HG03521 (cell line): ENCODE results near the gene FGF22.
"Not testable (repeated sequence)": the region's sequence is repeated elsewhere in the genome, so short reads cannot be mapped to it uniquely, and the experiment has no call there.

ENCODE experiments used
- ATAC-seq: cut with Tn5 transposase; IDR thresholded peaks from one replicate; pipeline ENCODE4 v1.9.1; 2021; ENCODE audit warnings: mild to moderate bottlenecking, moderate library complexity; ENCODE audit not compliant: unreplicated experiment

The FGF22 gene

GRCh38 chr19:656751-657559 lies 17.3 kb downstream of the FGF22 start:
- ATAC-seq: no peak

GRCh38 chr19:657611-658010 lies 17.9 kb downstream of the FGF22 start:
- ATAC-seq: no peak

GRCh38 chr19:658059-658839 lies 18.6 kb downstream of the FGF22 start:
- ATAC-seq: no peak

GRCh38 chr19:658916-659839 lies 19.5 kb downstream of the FGF22 start:
- ATAC-seq: no peak

- ATAC-seq: no peak
These were observed 21.2 kb downstream of the FGF22 start for GRCh38 chr19:660793-661426.

GRCh38 chr19:661427-662196 lies 21.9 kb downstream of the FGF22 start:
- ATAC-seq: no peak

GRCh38 chr19:662207-662961 lies 22.7 kb downstream of the FGF22 start:
- peak; percentile 6 for ATAC-seq

- peak; percentile 74 for ATAC-seq
These were observed 23.4 kb downstream of the FGF22 start, which contains the start of gene RNF126 for GRCh38 chr19:662962-663681. RNF126 (minus strand) TSS chr19:663214; CDS start chr19:663121, 93 bp downstream.

GRCh38 chr19:663682-664117 lies 24.0 kb downstream of the FGF22 start:
- ATAC-seq: no peak

- ATAC-seq: no peak
These were observed 25.3 kb downstream of the FGF22 start for GRCh38 chr19:664913-665443.

- not testable (repeated sequence) for ATAC-seq
These were observed 27.4 kb downstream of the FGF22 start for GRCh38 chr19:666985-667573.

GRCh38 chr19:668675-669434 lies 29.2 kb downstream of the FGF22 start:
- ATAC-seq: not testable (repeated sequence)

- no peak for ATAC-seq
These were observed 31.0 kb downstream of the FGF22 start for GRCh38 chr19:670609-671075.

- ATAC-seq: no peak
These were observed 34.8 kb downstream of the FGF22 start for GRCh38 chr19:674282-675151.

GRCh38 chr19:676007-676338 lies 36.3 kb downstream of the FGF22 start:
- no peak for ATAC-seq
